GM19438 (cell line): ENCODE data around the gene RGS6.

Experiments
- ATAC-seq: cut with Tn5 transposase; IDR thresholded peaks from one replicate; pipeline ENCODE4 v1.9.1; 2021; ENCODE audit warnings: low read depth; ENCODE audit not compliant: unreplicated experiment

RGS6 gene

DNA sequence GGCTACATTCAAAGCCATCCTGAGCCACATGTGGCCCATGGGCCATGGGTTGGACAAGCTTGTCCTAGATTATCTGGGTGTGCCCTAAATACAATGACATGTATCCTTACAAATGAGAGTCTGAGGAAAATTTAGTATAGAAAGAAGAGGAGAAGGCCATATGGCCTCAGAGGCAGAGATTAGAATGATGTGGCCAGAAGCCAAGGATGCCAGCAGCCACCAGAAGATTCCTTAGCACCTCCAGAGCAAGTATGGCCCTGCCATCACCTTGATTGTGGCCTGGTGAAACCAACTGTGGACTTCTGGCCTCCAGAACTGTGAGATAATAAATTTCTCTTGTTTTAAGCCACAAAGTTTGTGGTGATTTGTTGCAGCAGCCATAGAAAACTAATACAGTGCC lies 436.9 kb downstream of the RGS6 start:
- no peak for ATAC-seq

DNA sequence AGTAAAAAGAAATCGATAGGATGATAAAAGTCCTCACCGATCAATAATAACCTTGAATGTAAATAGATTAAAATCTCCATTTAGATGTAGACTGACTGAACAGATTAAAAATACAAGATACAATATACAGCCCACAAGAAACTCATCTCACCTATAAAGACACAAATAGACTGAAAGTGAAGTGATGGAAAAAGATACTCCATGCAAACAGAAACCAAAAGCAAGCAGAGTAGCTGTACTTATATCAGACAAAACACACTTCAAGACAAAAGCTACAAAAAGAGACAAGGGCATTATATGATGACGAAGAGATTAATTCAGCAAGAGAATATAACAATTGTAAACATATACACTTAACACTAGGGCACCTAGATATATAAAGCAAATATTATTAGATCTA lies 444.8 kb downstream of the RGS6 start:
- ATAC-seq: no peak

- no peak for ATAC-seq
Measured at GRCh38 chr14:72380456-72380855, 448.2 kb downstream of the RGS6 start.

DNA sequence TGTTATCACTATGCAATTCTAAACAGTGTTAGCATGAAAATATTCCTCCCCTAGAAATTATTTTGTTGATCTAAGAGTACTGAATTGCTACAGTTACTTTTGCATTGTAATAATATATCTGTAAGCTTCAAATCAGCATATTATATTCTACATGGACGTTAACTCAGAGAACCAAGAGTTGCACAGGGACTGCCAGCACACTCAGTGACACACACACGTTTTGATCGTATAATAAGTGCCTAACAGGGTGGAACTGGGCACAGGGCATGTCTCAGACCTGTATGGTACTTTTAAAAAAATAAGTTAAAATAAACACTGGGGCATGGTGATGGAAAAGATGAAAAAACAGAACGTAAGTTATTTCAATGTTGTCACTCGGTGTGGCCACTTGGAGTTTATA lies 451.6 kb downstream of the RGS6 start:
- no peak for ATAC-seq

- no peak for ATAC-seq
Measured at GRCh38 chr14:72387726-72388125, 455.5 kb downstream of the RGS6 start.

GRCh38 chr14:72389200-72389599 lies 457.0 kb downstream of the RGS6 start:
- ATAC-seq: no peak

DNA sequence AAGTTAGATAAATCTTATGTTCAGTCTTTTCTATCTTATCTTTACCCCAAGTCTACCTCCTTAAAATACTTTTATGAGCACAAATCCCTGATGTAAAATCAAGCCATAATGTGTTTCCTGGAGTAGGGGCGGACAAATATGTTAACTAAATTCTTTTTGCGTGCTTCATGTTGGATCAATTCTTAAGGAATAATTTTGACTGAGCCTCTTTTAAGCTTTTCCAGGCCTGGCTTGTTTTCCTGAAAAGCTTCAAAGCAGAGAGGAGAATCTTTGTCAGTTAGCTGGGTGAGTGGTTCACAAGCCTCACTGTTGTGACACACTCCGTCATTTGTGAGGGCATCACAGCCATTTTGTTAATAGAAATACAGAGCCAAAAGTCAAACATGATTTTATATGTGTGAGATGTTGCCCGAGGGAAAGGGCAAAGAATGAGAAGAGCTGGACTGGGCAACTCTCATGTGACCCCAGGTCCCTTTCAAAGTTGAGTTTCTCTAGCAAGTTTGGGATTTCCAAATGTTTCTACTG lies 468.9 kb downstream of the RGS6 start:
- ATAC-seq: no peak

- ATAC-seq: no peak
Measured at GRCh38 chr14:72401632-72402376, 469.6 kb downstream of the RGS6 start.

- ATAC-seq: no peak
Measured at GRCh38 chr14:72402377-72402772, 470.1 kb downstream of the RGS6 start.

GRCh38 chr14:72404106-72404774 lies 472.0 kb downstream of the RGS6 start:
- no peak for ATAC-seq

- ATAC-seq: no peak
Measured at GRCh38 chr14:72404998-72405397, 472.8 kb downstream of the RGS6 start.

GRCh38 chr14:72408020-72408419 lies 475.8 kb downstream of the RGS6 start:
- no peak for ATAC-seq

DNA sequence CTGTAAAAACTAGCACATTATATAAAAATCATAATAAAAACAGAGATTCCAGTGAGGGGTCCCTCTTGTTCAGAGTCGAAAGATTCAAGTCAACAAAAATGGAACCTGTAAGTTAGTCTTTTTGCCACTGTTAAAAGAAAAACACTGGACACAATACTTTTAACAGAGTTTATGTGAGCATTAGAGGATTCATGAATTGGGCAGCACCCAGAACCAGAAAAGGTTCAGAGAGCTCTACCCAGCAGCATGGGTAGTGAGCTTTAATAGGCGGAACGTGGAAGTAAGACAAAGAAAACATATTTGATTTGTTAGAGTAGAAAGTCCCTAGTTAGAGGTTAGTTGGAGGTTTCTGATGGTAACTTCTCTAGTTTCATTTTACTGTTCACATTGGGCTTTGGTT lies 476.8 kb downstream of the RGS6 start:
- no peak for ATAC-seq

GRCh38 chr14:72416081-72416849 lies 484.0 kb downstream of the RGS6 start:
- ATAC-seq: no peak

DNA sequence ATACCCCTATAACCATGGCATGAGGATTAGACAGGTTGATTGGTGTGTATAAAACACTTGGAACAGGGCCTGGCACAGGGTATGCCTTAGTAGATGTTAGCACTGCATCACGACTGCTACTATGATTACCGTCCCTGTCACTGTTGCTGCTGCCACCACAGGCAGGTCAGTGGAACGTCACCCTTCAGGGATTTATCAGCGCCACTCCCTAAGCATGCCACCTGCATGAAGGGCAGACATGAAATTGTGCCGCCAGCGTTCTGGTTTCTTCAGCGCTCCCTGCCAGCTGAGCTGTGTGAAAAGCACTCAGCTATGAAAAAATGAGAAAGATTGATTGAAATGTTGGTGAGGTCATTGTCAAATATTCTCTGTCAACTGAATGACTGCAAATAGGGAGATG lies 484.7 kb downstream of the RGS6 start:
- no peak for ATAC-seq

DNA sequence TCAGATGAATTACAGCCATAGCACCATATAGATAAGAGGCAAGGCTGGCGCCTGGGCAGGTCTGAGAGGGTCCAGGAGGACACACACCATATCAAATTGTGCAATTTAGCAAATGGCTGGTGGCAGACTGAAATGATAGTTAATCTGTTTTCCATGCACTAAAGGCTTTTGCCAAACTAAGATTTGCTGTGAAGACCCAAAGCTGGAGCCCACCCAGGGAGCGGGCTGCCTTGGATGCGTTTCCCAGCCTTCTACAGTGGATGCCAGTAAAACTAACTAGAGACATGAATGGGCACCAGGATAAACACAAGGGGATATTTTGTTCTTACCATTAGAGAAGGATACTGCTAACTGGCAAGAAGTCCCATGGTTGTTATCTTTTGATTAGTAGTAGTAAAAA lies 486.6 kb downstream of the RGS6 start:
- no peak for ATAC-seq

DNA sequence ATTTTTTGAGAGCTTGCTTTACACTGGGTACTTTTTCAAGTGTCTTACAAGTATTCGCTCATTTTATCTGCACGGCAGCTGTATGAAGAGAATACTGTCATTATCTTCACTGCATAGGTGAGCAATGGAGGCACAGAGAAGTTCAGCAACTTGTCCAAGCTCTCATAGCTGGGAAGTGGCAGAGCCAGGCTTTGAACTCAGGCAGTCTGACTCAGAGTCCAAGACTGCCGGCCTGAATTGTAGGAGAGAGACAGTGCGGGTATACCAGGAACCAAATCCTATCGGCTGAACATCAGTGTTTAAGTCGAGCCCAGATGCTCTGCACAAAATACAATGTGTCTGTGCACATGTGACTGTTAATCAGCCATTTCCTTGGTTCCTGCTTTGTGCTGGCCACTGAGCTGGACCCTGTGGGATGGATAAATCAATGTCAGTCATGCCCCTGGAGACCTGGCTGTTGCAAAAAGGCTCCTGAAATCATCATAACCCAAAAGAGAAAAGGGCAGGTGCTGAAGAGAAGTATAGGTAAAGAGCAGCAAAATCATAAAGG lies 487.1 kb downstream of the RGS6 start:
- ATAC-seq: no peak

DNA sequence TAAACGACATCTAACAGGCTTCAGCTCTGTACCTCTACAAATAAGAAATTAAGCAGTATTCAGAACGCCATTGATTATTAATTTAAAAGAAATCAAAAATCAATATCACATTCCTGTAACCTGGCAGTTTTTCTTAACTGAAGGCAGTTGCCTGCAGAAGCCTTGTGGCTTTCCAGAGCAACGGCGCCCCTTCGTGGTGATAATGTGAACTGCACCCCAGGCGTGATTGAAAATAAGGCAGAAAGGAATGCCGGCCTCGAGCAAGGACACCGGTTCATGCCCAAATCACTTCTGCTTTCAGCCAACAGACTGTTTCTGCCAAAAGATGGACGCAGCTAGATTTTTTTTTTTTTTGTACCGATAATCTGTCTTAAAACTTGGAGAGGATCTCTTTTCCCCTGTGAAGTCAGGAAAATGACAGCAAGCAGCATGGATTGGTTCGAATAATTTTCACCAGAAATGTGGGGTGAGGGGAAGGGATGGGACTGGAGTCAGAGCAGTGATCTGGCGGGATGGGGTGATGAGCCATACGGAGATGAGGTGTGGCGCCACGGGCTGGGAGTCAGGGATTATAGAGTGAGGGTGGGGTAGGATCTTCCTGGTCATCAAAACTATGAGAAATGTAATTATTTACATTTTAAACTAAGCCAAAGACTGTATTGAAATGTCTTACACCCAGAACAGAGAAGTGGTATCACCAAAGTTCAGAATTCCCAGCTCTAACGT lies 488.7 kb downstream of the RGS6 start:
- no peak for ATAC-seq

DNA sequence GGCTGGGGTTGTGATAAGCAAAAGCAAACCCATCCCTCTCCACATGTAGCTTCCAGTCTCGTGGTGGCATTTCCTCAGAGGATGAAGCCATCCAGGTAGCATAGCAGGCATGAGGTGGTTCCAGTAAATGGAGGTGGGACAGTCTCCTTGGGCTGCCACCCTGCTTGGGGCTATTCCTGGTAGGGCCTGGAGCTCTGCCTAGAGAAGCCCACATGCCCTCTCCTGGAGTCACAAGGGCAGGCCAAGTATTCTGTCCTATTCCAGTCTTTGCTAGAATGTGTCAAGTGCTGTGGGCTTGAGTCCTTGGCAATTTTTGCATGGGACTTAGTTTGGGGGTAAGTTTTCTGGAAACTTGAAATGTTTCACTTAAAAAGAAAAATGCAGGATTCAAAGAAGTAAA lies 491.7 kb downstream of the RGS6 start:
- no peak for ATAC-seq

DNA sequence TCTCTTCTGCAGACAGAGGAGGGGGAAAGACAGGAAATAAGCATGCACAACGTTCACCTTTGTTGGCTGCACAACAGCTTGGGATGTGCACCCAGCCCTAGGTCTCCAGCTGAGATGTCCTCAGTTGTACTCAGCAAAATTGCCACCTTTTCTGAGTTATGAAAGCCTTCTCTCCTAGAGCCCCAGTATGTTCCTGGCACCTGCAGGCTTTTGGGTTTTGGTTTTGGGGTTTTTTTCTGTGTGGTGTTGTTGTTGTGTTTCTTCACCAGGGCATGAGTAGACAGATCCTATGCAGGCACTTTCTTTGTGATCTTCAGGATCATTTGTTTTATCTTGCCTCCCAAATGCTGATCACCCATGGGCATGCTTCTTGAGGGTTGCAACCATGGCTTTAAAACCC lies 498.2 kb downstream of the RGS6 start:
- no peak for ATAC-seq
